Activated effector memory CD4-positive, alpha-beta T cell treated with anti-CD3 and anti-CD28 coated beads, Interleukin-2, amount 50 U/mL, for 16 hours (primary cell): ENCODE measurements around the gene HLCS.
"Not testable (repeated sequence)": the region's sequence is repeated elsewhere in the genome, so short reads cannot be mapped to it uniquely, and the experiment has no call there.

ENCODE experiments used
- DNase-seq: peaks from one replicate; pipeline ENCODE4 v3.0.0-alpha.2; 2020

The HLCS gene

DNA sequence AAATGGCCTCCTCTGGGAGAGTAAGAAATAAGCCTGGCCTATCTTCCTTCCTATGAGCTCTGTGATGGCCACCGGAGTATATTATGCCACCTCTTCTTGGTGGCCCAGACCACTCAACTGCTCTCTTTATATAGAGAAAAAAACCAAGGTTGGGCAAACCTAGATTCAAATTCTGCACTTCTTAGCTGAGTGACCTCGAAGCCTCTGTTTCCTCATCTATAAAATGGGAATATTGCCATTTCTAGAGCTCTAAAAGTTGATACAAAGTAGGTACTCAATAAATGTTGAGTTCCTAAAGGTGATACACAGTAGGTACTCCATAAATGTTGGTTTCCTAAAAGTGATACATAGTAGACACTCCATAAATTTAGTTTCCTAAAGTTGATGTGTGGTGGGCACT lies 120.7 kb downstream of the HLCS start:
- no peak for DNase-seq

DNA sequence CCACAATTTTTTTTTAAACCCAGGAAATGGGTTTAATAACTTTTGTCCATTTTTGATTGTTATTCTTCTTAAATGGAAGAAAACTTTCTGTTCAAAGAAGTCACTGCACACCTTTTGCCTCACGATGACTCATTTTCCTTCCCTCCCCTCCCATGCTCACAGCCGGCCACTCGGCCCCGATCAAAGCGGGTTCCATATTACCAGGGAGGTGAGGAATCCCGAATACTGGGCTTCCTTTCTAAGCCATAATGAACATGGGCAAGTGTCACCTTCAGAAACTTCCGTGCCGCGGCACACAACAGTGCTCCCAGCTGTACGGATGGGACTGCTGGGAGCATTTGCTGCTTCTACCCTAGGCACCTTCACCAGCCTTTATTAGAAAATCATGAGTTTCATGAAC lies 121.4 kb downstream of the HLCS start:
- DNase-seq, result no peak

DNA sequence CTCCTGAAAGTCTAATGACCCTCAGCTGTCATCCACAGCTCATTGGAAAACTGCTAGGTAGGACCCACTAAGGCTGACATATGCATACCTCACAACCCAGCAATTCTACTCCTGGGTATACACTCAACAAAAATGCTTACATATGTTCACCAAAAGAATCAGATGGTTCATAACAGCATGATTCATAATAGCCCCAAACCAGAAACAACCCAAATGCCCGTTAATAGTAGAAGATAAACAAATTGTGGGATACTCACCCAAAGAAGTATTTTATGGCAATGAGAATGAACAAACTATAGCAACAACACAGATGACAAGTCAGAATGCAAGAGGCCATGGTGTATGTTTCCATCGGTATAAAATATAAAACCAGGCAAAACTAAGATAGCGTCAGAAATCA lies 124.6 kb downstream of the HLCS start:
- DNase-seq, result no peak

DNA sequence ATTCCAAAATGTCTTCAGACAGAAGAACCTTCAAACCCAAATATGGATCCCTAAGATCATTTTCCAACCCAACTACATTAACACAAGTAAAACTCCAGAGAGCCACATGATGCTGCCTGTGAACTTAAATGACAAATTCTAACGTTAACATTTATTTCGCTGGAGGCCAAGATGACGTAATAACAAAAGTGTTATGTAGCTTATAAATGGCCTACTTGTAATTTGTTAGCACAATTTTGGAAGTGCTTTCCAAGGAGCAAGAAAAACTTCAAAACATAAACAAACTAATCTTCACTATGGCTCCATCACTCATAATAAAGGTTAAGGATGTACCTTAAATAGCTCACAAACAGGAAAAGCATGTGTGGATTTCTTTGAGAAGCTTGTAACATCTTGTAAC lies 126.7 kb downstream of the HLCS start:
- no peak for DNase-seq

DNA sequence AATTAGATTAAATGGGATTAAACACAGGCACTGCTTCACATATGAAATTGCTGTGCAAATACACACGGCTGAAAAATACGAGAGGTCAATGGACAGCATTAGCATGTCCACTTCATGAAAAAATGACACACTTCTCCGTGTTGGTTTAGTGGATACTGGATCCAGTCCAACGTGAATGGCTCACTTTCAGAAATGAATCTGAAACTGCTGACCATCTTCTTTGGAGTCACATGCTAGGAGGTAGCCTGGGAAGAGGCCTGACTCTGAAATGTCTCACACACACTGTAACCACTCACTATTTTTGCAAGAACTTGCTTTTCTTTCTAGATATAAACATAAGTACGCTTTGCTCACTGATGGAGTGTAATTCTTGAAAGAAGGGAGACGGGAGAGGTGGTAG lies 127.3 kb downstream of the HLCS start:
- no peak for DNase-seq

DNA sequence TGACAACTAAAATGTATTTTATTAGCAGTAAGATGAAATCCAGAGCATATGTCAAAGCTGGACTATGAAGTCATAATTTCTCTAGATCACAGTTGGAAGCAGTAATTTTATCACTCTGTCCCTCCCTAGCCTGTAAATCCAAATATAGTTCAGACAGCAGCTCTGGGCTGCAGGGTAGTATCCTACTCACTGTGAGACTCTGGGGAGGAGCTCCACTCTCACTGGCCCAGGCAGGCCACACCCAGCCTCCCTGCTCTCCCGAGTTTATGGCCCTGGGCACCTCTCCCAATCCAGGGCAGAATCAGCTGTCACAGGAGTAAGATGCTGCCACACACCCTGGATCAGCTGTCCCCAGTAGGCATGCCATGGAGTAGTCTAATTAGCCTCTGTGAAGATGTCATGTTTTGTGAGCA lies 131.1 kb downstream of the HLCS start:
- no peak for DNase-seq

DNA sequence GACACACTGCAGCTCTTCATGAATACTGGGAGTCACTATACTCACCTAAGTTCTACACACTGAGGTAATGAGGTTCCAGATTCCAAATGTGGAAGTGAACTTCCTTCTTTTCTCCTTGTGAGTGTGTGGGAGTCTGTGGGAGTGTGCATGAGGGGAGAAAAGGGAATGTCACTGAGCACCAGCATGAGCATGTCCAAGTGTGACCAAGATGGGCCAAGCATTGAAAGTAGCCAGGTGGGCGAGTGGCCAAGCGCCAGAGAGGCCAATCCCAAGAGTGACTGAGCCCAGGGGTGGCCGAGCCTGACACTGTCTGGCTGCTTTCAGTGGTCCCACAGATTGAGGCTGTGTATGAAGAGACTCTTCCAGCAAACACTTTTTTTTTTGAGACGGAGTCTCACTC lies 132.3 kb downstream of the HLCS start:
- DNase-seq, result no peak

DNA sequence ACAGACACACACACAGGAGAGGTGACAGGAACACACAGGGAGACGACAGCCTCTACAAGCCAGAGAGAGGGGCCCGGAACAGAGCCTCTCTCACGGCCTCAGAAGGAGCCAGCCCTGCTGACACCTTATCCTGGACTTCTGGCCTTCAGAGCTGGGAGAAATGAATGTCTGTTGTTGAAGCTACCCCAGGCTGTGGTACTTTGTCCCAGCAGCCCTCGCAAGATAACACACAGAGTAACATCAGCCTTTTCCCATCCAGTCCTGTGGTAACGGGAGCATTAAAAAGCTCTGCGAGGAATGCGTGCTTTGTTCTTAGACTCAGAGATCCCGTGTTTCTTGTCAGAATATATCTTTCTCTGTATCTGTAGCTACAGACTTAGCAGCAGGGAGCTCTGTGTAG lies 136.4 kb downstream of the HLCS start:
- DNase-seq, result no peak

DNA sequence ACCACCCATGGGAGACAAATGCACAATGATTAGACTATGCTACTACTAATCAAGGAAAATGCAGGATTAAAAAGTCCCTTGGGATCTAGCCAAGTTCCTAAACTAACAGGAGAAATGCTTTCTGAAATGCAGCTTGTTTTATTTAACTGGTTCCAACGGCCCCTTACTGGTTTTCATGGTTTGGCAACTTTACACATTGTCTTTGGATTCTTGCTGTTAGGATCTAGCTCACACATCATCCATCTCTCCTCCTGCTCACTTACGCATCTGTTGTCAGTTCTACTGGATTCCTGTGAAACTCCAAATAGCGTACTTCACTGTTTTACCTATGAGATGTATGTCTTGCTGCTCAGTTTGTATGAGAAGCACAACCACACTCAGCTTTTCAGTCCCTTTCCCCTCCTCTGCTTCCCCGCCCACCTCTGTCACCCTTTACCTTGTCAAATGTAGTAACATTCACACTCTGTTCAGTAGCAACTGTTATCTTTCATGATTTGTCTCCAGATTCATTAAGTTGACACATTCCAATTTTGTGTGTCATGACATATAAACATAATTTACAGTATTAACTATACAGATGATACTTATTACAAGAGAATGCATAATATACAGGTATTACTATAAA lies 137.5 kb downstream of the HLCS start:
- no peak for DNase-seq

DNA sequence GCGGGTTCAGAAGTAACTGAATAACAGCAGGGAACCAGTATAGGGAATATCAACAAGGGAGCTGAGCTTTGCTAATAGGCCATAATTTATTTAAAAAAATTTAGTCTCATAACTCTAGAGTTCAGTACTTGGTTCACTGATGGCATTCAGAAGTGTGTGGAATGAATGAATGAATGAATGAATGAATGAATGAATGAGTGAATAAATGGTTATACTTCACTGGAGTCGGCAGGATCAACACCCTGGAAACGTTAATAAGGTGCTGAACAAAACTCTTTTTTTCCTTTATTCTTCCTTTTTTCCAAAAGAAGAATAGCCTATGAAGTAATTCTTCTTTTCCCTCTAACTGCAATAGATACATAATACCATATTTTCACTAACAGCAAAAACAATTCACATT lies 138.3 kb downstream of the HLCS start:
- DNase-seq, result no peak

DNA sequence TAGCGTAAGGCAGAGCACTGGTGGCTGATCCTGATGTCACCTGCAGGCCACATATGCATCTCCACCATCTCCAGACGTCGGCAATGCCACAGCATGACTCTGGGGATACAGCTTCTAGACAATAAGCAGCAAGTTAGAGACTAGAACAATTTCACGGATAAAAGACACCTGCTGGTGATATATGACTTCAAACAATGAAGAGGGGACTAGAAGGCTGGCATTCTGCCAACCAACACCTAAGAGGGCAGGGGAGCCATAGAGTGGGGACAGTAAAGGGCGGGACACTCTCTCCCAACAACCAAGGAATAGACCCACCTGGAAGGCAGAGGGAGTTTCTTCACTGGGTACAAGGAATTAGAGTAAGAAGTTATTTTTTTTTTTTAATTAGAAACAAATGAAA lies 140.8 kb downstream of the HLCS start:
- no peak for DNase-seq

DNA sequence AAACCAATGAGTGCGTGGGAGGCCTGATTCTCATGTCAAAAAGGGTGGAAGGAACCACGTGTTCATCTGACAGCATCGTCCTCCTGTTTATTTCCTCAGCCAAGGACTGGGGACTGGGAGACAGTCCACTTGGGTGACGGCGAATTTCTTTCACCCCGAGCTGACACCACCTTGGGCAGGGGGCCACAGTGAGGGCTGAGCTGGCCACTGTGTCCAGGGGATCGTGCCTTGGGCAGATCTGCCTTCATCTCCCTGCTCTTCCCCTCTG lies 145.5 kb downstream of the HLCS start:
- no peak for DNase-seq

DNA sequence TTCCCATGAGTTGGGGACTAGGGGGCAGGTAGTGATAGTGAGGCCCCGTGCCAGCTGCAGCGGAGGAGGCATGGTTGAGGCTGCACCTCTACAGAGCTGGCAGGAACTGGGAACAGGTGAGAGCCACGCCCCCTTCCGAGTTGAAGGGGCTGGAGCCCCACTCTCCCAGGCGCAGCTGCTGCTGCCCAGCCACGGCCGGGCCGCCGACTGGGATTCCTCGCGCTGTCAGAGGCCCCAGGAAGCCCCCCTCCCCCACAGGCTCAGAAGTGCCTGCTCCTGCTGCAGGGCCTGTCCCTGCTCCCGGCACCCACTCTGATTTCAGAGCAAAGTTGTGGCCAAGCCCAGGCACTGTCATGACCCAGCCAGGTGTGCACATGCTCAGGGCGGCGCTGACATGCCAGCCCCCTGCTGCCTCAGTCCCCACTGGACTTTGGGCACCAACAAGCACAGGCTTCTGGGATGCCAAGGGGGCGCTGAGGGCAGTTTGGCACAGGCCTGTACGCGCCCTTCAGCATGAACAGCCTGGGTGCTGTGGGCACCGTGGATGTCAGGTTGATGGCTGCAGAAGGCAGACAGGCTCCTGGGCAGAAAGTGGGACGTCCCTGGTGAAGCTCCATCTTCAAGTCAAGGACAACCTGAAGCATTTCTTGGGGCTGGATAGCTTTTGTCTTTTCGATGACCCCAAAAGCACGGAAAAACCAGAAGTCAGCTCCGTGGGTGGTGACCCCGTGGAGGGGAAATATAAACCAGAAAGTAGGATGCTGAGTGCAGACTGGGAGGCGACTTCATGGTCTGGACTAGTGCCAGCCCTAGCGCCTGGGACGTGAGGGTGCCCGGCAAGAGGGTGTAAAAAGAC lies 146.1 kb downstream of the HLCS start:
- no peak for DNase-seq

DNA sequence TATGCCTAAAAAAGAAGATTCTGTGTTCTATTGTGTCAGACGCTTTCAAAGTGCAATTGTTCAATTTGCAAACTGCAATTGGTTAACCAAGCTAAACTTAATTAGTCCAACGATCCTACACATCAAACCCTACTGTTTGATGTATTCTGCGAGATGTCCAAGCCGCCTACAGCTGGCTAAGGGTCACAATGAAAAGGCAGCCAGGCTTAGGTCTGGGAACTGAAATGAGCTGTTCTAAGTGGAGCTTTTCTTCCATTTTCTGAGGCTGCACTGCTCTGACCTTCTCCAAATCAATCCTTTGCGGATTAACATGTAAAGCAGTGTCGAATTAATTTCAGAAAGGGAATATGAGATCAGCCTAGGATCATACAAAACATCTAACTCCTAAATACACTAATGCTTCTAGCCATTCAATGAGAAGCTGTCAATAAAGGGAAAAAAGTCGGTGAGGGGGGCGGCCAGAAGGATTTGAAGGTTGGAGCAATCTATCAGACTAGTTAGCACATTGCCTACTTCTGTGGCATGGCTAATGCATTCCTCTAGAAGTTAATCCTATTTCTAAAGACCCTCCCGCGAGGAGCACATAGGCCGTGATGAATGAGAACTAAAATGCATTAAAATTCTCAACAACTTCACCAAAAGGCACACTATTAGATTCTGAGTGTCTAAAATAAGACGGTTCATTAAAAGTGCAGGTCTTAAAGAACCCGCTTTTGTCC lies 148.6 kb downstream of the HLCS start:
- no peak for DNase-seq

DNA sequence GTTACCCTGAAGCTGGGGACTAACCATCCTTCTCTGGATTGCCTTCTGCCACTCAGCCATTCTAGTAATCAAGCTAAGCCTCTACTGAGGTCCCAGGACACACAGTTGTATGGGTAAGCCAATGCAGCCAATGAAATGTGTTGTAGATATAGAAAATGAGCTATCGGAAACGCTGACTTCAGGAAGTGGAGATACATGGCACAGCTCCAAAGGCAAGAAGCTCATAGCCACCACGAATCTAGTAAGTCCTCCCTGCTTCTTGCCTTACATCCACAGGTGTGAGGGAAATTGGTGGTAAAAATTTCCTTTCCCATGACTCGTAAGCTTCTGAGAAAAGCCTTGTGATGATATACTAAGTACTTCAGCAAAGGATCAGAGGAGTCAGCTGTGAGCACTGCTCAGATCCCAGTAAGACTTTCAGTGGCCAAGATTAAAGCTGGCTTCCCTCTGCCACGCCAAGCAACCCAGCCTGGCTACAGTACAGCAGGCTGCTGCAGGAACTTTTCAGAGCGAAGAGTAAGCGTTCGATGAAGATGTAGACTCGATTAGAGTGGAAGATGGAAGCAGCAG lies 149.8 kb downstream of the HLCS start:
- DNase-seq, result no peak

DNA sequence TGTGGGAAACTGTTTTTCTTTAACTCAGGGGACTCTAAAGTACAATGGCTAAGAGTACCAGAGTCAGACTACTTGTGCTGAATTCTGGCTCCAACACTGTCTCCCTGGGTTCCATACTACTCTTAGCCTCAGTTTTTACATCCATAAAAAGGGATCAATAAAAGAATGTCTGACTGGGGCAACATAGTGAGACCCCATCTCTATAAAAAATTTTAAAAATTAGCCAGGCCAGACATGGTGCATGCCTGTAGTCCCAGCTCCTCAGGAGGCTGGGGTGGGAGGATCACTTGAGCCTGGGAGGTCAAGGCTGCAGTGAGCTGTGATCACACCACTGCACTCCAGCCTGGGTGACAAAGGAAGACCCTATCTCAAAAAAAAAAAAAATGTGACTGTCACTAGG lies 150.4 kb downstream of the HLCS start:
- not testable (repeated sequence) for DNase-seq

DNA sequence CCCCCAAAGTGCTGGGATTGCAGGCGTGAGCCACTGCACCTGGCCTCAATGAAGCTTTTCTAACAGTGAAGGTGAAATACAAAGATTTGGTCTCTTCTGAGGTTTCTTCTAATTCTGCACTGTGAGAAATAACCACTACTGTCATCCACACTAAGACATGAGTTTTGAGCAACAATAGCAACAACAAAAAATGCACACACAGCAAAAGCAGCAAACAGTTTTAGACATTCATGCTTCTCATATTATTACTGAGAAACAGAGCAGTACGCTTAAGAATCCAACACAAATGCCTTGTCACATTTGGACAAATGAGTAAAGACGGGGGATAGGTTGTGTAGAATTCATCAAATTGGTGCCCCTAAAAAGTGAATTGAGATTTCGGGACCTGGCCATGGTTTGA lies 151.2 kb downstream of the HLCS start:
- DNase-seq, result no peak

DNA sequence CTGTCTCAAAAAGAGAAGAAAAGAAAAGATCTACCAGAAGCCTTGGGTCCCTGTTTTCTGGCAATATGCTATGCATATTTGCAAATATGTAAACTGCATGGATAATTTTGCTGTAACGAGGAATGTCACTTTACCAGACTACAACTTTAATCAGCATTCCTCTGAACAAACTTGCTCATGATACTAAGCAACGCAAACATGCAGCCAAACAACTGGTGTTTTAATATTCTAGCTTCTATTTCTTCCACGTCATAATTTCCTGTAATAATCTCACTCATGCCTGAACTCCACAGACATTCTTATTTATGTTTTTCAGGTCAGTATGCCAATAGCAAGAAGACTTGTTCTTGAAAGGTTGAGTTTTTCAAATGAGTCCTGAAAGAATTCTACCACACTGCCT lies 153.4 kb downstream of the HLCS start:
- no peak for DNase-seq

DNA sequence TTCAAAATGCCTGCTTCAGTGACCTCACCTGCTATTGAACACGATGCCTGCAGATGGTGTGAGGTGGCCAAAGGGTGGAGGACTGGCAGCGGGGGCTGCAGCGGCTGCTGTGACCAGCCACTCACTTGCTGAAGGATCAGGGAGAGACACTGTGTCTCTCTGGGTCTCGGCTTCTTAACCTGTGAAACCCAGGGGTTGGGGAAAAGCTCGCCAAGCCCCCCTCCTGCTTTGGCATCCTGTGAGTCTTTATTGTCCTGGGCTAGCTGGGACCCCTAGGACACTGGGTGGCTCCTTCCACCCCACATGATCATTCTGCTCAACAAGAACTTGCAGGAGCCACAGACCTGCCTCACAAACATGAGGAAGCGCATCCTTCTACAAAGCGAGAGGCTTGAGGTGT lies 154.7 kb downstream of the HLCS start:
- no peak for DNase-seq

DNA sequence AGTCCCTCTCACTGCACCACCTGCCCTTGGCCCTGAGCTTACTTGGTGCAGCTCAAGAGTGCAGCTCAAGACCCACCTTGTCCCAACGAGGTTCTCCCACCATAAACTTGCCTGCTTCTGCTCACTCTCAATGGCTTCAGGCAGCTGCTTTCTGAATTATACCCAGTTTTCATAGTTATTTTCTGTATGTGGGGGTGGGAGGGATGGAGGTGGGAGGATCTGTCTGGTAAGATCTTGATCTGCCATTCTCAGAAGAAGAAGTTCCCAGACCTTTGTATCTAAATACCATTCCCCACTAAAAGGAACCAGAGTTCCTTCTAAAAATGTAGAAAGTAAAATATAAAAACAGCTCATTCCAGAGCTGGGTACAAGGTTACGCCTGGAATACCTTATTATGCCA lies 156.0 kb downstream of the HLCS start:
- no peak for DNase-seq

DNA sequence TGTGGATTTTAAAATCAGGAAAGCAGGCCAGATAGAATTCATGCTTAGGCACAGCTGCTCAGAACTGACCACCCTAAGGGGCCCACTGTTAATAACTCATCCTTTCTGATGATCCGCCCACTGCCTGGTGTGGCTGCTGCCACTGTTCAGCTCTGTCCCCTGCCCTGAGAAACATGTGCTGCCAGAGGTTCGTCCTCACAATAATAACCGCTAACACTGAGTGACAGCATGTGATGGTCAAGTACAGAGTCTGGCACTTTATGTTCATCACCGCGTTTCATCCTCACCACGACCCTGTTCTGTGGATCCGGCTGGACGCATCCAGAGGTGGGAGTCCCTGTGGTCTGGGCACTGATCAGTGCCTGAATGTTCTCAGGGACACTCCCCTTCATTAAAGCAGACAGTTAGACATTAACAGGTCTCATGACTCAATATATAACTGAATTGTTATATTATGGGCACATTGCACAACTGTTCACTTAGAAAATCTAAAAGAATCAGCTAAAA lies 159.0 kb downstream of the HLCS start:
- no peak for DNase-seq

DNA sequence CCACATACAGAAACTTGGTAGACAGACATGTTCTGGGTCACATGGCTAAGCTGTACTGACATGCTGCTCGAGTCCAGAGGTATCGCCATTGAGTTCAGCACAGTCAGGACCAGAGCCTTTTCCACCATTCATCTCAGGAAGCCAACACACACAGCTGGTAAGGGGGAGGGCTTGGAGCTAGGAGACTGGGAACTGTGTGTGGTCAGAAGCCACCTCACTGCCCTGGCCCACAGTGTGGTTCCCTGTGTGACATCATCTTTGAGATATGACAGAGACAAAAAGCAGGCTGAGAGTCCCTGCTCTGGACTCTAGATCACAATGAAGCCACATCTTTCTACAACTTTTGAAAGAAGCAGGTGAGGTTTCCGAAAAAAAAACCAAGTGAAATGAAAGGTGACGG lies 160.4 kb downstream of the HLCS start:
- no peak for DNase-seq

DNA sequence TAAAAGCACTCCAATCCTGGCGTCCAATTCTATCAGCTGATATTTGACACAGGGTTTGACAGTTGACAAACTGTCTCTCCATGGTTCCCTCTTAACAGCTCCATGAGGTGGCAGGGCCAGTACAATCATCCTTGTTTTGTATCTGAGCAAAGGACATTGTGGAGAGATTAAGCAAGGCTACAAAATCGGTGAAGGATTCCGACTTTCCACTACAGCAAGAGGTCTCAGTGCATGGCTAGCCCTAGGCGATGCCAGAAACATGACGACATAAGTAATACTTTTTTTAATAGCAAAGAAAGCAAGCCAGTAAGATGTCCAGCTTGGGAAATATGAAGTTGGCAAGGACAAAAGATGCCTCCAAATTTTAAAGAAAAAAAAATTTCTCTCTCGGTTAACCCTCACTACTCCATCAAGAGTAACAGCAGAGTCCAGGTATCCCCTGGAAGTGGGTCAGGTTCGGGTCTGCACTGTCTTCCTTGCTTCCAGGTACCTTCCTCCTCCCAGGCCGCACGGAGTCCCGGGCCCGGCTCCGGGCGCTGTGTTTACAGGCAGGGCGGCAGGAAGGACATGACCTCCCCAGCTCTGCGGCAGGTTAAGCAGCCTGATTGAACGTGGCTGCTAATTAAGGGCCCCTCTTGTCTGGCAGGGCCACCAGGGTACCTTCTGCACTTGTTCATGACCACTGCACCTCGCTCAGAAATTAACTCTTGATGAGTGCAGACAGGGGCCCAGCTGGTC lies 161.4 kb downstream of the HLCS start:
- DNase-seq, result no peak
